HAP-1 (cell line): ENCODE data around the gene CMIP.

Experiments used
- DNase-seq, 2 experiments: peaks; one replicate each; pipeline ENCODE4 v3.0.0-alpha.2; 2016 to 2020; ENCODE audit warnings: low spot score in 2 of 2
- H3K27me3 ChIP-seq: fragments of 250-450 bp; sonication (Bioruptor Pico); 2 replicates; pipeline ENCODE4 v1.5.1; 2020; ENCODE audit warnings: low read depth, mild to moderate bottlenecking, moderate library complexity
- H3K36me3 ChIP-seq: fragments of 250-450 bp; sonication (Bioruptor Pico); replicated peaks from 2 replicates; pipeline ENCODE4 v1.5.1; 2020; ENCODE audit warnings: mild to moderate bottlenecking
- H3K4me1 ChIP-seq: fragments of 250-450 bp; sonication (Bioruptor Pico); 2 replicates; pipeline ENCODE4 v1.5.1; 2020; ENCODE audit warnings: mild to moderate bottlenecking
- H3K4me3 ChIP-seq: fragments of 250-450 bp; sonication (Bioruptor Pico); 2 replicates; pipeline ENCODE4 v1.5.1; 2020; ENCODE audit warnings: mild to moderate bottlenecking, moderate library complexity
- H3K9me3 ChIP-seq: fragments of 250-450 bp; sonication (Bioruptor Pico); 2 replicates; pipeline ENCODE4 v1.5.1; 2020; ENCODE audit warnings: mild to moderate bottlenecking, moderate library complexity
- in situ Hi-C: fragments of 300-500 bp; cut with MboI; formaldehyde crosslinking; loops from 3 replicates; pipeline ENCODE4 v1.14.3; 2020; ENCODE audit warnings: low sequenced_read_pairs, inconsistent platforms, mixed read lengths

The CMIP gene

DNA sequence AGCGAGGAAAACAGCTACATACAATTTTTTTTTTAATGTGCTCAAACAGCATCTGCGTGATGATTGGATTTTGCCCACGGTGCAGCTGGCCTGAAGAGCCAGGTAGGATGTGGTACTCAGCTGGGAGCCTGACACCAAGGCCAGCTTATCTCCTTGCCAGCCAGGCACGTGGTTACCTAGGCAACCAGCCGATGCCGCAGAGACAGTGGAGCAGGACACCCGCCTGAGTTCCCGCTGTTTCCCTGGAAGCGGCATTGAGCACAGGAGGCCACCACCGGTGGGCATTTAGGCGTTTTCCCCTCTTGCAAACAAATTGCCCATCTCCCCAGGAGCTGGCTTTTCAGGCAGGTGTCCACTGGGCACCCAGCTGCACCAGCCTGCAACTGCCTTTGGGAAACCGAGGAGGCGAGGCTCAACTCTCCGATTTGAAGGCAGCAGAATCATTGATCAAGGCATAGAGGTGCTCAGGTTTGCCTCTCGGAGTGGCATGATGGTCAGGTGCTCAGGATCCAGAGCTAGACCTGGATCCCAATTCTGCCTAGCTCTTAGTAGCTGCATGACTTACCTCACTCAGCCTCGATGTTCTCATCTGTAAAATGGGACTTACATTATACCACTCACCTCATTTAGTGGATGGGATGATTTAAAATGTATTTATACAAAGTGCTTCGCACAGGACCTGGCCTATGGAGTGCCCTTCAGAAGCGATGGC lies 196.9 kb downstream of the CMIP start:
- Histone ChIP-seq H3K4me1 (no peaks in the 10 kb centered on the region), H3K27me3 (no peaks in the 10 kb centered on the region), H3K36me3 (no peaks in the 10 kb centered on the region), H3K4me3 (no peak overlapping the region), H3K9me3 (no peaks in the 10 kb centered on the region)
- in situ Hi-C loops: no loop called here
- no peak for DNase-seq

DNA sequence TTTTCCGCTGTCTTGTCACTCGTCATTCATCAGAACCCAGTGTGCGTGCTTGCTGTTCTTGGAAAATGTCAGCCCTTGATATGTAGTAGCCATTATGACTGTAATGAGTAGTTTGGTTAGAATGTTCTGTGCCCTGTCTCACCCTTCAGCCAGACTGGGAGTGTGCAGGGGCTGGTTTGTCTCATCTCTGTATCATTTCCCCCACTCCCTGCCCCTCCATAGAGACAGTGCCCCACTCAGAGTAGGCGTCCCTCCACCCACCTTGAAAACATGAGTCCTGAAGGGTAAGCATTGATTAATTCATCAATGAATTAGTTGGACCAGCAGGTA lies 197.5 kb downstream of the CMIP start:
- Histone ChIP-seq H3K4me3 (no peak overlapping the region), H3K9me3 (no peaks in the 10 kb centered on the region), H3K36me3 (no peaks in the 10 kb centered on the region), H3K27me3 (no peaks in the 10 kb centered on the region), H3K4me1 (no peaks in the 10 kb centered on the region)
- DNase-seq: no peak
- in situ Hi-C loops: no loop called here

DNA sequence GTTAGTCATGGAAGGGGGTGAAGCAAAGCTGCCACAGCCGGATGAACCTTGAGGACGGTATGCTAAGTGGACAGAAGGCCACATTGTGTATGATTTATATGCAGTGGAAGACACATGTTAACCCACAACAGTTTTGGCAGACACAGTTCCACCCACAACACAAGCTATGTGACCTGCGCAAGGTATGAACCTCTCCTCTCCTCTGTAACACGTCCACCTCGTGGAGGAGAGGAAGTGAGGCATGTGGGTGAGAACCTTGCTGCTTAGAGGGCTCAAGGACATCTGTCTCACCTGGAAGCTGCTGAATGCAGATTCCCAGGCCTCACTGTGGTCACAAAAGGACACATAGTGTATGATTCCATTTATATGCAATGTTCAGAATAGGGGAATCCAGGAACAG lies 198.3 kb downstream of the CMIP start:
- no peak overlapping the region for H3K4me3 ChIP-seq
- H3K36me3 ChIP-seq: no peaks in the 10 kb centered on the region
- no peaks in the 10 kb centered on the region for H3K4me1 ChIP-seq
- in situ Hi-C loops: no loop called here
- no peak for DNase-seq
- H3K9me3 ChIP-seq: no peaks in the 10 kb centered on the region
- H3K27me3 ChIP-seq: no peaks in the 10 kb centered on the region

DNA sequence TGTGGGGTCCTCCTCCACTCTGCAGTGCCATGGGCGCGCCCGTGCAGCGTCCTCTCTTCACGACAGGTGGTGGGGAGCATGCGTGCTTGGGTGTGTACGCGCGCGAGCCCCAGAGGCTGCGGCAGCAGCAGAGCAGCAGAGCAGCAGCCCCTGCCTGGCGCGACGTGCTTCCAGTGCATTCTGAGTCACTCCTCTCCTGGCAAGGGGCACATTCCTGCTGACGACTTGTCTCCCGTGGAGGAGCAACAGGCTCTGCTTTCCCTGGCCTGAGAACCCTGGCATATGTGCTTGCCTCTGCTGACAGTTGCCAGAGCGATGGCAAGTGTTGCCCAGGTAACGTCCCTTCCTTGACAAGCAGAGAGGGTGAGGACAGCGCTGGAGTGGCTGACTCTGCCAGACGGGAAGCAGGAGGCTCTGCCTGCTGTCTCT lies 200.7 kb downstream of the CMIP start:
- Histone ChIP-seq H3K4me3 (no peak overlapping the region), H3K9me3 (no peaks in the 10 kb centered on the region), H3K36me3 (no peaks in the 10 kb centered on the region), H3K27me3 (no peaks in the 10 kb centered on the region), H3K4me1 (no peaks in the 10 kb centered on the region)
- in situ Hi-C loops: no loop called here
- DNase-seq: no peak

DNA sequence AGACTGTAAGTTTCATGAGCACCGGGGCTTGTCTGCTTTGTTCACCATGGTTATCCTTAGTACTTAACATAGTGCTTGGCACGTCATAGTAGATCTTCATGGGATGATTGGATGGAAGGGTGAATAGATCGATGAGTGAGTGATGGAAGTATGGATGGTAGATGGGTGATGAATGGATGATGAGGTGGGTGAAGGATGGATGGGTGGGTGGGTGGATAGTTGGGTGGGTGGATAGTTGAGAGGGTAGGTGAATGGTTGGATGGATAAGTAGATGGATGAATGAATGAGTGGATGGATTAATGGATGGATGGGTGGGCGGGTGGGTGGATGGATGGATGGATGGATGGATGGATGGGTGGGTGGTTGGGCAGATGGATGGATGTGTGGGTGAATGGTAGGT lies 201.3 kb downstream of the CMIP start:
- no peak for DNase-seq
- Histone ChIP-seq H3K4me3 (no peak overlapping the region), H3K36me3 (no peaks in the 10 kb centered on the region), H3K4me1 (no peaks in the 10 kb centered on the region), H3K9me3 (no peaks in the 10 kb centered on the region), H3K27me3 (no peaks in the 10 kb centered on the region)
- in situ Hi-C loops: no loop called here

DNA sequence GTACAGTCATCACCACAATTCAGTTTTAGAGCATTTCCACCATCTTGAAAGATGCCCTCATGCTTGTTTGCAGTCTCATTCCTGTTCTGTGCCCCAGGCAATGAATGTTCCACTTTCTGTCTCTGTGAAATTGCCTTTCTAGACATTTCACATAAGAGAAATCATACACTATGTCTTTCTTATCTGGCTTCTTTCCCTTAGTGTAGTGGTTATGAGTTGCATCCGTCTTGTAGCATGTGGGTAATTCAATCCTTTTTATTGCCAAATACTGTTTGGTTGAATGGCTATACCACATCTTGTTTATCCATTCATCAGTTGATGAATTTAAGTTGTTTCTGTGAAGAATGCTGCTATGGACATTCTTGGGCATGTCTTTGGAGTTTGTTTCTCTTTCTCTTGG lies 202.0 kb downstream of the CMIP start:
- in situ Hi-C loops: no loop called here
- DNase-seq: no peak
- Histone ChIP-seq H3K4me1 (no peaks in the 10 kb centered on the region), H3K27me3 (no peaks in the 10 kb centered on the region), H3K36me3 (no peaks in the 10 kb centered on the region), H3K9me3 (no peaks in the 10 kb centered on the region), H3K4me3 (no peak overlapping the region)

DNA sequence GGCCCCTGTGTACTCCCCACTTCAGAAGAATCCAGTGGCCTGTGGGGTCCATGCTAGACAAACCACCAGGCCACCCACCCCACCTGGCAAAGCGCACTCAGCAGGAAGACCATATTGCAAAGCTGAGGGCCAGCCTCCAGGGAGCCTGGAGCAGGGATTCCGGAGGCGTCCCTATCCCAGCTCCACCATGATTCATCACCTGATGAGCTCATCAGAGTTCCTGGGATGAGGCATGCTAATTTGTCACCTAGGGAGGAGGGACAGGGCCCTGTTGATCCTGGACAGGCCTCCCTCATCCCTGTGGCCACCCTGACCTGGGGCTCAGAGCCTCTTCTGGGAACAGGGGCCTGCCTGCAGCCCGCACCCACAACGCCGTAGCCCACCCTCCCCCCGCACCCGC lies 202.9 kb downstream of the CMIP start:
- Histone ChIP-seq H3K36me3 (no peaks in the 10 kb centered on the region), H3K4me1 (no peaks in the 10 kb centered on the region)

DNA sequence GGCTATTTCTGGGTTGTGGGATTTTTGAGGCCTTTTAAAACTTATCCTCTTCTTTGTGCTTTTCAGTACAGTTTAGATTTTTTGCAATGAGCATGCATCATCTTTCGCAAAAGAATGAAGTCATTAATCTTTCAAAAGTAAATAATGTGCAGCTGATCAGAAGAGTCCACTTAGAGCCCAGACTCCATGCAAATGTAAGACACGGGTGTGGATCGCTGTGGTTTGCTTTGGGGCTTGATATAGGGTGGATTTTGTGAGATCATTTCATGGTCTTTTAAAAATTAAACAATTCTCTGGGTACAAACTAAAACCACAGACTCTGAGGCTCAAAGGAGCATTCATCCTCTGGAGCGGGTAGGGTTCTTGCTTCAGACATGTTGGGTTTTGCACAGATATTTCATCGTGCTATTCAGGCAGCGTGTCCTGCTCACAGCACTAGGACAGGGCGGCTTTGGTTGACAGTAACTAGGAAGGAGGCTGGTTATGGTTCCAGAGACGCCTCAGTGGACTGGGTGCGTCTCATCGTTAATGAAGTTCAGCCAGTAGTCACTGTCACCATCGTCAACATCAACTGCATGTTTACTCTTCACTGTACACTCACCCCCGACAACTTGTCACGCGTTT lies 205.1 kb downstream of the CMIP start:
- no peak for DNase-seq
- H3K36me3 ChIP-seq: peaks cover 13% of the 10 kb centered on the region; the same call in 1 of the 2 replicates
- H3K9me3 ChIP-seq: no peaks in the 10 kb centered on the region
- H3K27me3 ChIP-seq: no peaks in the 10 kb centered on the region
- no peak overlapping the region for H3K4me3 ChIP-seq
- no peaks in the 10 kb centered on the region for H3K4me1 ChIP-seq
- in situ Hi-C loops: no loop called here

More for the DNA sequence above, 202.9 kb downstream of the CMIP start:
- H3K4me3 ChIP-seq: no peak overlapping the region
- H3K9me3 ChIP-seq: no peaks in the 10 kb centered on the region
- no peaks in the 10 kb centered on the region for H3K27me3 ChIP-seq
- in situ Hi-C loops: no loop called here
- DNase-seq: no peak

DNA sequence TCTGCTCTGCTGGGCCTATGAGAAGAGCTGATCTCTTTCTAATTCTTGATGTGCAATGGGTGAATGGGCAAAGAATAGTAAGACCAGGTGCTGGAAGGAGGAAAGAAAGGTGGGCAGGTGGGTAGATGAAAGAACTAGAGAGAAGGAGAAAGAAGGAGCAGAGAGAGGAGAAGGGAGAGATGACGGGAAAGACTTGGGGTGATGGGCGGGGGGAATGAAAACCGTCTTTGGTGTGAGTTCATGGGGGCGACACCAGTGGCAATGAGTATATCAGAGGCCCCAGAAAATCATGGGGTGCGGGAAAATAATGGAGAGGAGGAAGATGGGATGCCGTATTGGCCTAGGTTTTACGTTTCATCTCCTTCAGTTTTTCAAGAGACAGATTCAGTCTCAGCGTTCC lies 205.7 kb downstream of the CMIP start:
- Histone ChIP-seq H3K36me3 (peaks cover 13% of the 10 kb centered on the region; the same call in 1 of the 2 replicates), H3K4me1 (no peaks in the 10 kb centered on the region), H3K4me3 (no peak overlapping the region), H3K27me3 (no peaks in the 10 kb centered on the region), H3K9me3 (no peaks in the 10 kb centered on the region)
- no peak for DNase-seq
- in situ Hi-C loops: no loop called here

DNA sequence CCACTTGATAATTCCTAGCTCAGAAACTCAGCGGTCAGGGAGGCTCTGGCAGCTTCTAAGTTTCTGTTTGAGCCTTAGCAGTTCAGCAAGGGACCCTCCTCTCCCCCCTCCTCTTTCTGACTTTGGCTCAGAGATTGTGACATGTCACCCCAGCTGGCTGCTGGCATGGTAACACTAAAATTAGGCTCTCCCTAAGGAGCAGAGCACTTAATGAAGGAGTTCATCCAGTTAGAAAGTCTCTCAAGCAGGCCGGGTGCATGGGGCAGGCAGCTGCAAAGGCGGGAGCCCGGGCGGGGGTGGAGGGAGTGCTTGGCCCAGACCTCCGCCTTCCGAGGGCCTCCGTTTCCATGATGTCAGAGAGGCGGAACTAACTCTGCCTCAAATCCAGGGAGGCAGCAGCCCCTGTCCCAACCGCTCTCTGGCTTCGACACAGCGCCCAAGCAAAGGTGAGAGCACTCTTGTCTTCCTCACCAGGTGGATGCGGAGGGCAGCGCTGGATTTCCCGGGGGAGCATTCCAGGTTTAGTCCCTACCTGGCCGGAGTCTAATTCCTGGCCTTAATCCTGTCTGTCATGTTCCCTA lies 206.5 kb downstream of the CMIP start:
- Histone ChIP-seq H3K9me3 (no peaks in the 10 kb centered on the region), H3K27me3 (no peaks in the 10 kb centered on the region), H3K36me3 (peaks cover 13% of the 10 kb centered on the region; the same call in 1 of the 2 replicates), H3K4me3 (no peak overlapping the region), H3K4me1 (no peaks in the 10 kb centered on the region)
- DNase-seq: no peak
- in situ Hi-C loops: no loop called here

DNA sequence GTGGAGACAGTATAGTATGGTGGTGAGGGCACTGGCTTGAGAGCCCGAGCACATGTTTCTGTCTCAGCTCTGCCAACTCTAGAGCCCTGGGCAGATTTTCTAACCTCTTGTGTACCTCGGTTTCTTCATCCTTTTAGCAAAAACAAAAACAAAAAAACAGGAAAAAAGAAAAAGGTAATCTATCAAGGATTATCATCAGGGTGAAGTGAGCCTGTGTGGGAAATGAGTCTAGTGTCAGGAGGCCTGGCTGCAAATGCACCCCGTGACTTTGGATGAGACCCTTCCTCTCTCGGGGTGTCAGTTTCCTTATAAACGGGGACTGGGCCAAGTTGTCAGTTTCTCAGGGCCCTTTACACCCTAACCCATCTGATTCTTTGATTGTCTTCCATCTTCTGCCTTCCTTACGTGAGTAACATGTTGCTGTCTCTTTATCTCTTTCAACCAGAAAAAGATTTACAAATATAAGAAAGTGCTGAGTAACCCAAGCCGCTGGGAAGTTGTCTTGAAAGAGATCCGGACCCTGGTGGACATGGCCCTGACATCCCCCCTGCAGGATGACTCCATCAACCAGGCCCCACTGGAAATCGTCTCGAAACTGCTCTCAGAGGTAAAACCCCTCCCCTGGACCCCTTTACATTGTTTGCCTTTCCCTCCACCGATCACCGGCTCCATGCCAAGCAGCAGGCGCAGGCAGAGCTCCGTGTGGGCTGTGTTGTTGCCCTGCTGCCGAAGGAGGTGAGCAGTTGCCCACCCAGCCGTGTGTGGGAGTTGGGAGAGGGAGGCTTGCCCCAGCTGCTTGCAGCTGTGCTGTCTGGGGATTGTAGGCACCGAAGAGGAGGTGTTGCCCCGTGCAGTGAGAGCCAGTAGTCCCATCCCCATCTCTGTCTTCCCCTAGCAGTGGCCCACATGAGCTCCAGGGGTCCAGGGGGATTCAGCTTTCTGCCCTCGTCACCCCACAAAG lies 207.4 kb downstream of the CMIP start:
- peaks cover 13% of the 10 kb centered on the region; the same call in 1 of the 2 replicates for H3K36me3 ChIP-seq
- no peak overlapping the region for H3K4me3 ChIP-seq
- no peaks in the 10 kb centered on the region for H3K27me3 ChIP-seq
- no peaks in the 10 kb centered on the region for H3K9me3 ChIP-seq
- DNase-seq: no peak
- no peaks in the 10 kb centered on the region for H3K4me1 ChIP-seq
- in situ Hi-C loops: no loop called here

DNA sequence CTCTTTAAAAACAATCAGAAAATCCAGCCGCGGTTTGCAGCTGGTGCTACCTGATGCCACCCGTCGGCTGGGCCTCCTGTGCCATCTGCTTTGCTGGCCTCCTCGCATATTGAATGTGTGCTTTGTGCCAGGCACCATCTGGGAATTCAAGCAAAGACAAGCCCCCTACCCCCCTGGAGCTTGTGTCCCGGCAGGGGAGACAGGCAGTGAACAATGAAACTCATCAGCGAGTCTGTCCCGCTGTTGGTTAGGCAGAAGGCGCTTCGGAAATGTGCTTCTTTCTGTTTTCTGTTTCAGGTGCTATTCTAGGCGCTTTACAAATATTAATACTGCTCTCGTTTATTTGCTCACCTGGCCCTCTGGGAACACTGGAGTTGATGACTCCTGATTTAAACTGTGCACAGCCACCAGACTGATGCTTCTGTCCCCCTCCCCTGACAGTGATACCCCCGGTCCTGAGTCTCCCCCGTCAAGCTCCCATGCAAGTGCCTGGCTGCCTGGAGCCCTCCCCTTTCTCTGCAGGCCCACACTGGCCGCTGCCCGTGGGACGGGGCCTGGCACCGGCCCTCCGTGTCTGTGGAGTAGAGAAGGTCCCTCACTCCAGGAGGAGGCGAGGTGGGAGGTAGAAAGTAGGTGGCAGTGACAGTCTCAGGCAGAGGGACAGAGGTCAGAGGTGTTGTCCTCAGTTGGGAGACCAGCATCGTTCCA lies 208.3 kb downstream of the CMIP start:
- in situ Hi-C loops: no loop called here
- no peak for DNase-seq
- H3K4me3 ChIP-seq: no peak overlapping the region
- no peaks in the 10 kb centered on the region for H3K27me3 ChIP-seq
- no peaks in the 10 kb centered on the region for H3K4me1 ChIP-seq
- no peaks in the 10 kb centered on the region for H3K9me3 ChIP-seq
- H3K36me3 ChIP-seq: peaks cover 18% of the 10 kb centered on the region

DNA sequence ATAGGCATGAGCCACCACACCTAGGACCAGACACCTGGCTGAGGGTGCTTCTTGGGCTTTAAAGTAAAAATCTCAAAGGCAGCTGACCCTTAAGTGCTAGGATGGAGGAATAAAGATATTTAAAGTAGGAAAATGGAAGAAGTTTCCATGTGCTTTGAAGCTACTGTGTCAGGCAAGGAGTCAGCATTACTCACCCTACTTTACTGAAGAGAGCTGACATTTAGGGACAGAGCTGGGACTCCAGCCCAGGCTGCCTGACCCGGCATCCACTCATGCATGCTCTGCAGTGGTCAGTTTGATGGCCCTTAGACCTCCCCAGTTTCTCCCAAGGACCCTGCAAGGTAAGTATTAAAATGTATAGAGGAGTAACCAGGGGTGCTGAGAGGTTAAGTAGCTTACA lies 209.7 kb downstream of the CMIP start:
- H3K4me1 ChIP-seq: no peaks in the 10 kb centered on the region
- peaks cover 25% of the 10 kb centered on the region for H3K36me3 ChIP-seq

More for the DNA sequence above, 209.7 kb downstream of the CMIP start:
- no peaks in the 10 kb centered on the region for H3K9me3 ChIP-seq
- H3K4me3 ChIP-seq: no peak overlapping the region
- in situ Hi-C loops: no loop called here
- no peak for DNase-seq
- H3K27me3 ChIP-seq: no peaks in the 10 kb centered on the region
